CD4-positive, alpha-beta T cell (primary cell): Measurements from ENCODE around the gene GPA33. TPM values are rescaled to one million over a fixed set of nuclear protein-coding genes. Genes with fewer than 3 reads are reported as not detected.

ENCODE experiments used
- ATAC-seq: fragments of 200-7000 bp; cut with Tn5 transposase; one replicate; pipeline ENCODE4 v1.10.0; 2022; ENCODE audit warnings: mild to moderate bottlenecking; ENCODE audit not compliant: poor library complexity
- CTCF ChIA-PET: fragments of 350-600 bp; sonication (Branson Sonifier 250); formaldehyde crosslinking; loops from one replicate; lab custom pipeline; 2021; ENCODE audit warnings: antibody characterized with exemption, inconsistent platforms; lab: Charles Lee
- POLR2A ChIA-PET: fragments of 350-600 bp; sonication (Branson Sonifier 250); formaldehyde crosslinking; loops from one replicate; lab custom pipeline; 2021; ENCODE audit warnings: antibody characterized with exemption, inconsistent platforms; lab: Charles Lee
- DNase-seq, 14 experiments: peaks; one replicate each; pipeline ENCODE4 v3.0.0-alpha.2; 2013 to 2020; ENCODE audit warnings: mixed read lengths in 2 of 14
- H3K27ac ChIP-seq, 2 donors: one replicate each; pipeline versions ENCODE4 v1.5.1 to v1.7.0; 2013; ENCODE audit warnings: low read length in 2 of 2, low read depth in 1 of 2, mild to moderate bottlenecking in 1 of 2
- H3K27me3 ChIP-seq, 2 experiments: 1 replicate in 1 of 2; 2 replicates in 1 of 2; pipeline versions ENCODE4 v1.6.1 to v1.7.0; 2013; ENCODE audit warnings: low read length in 2 of 2, control low read depth in 1 of 2, mild to moderate bottlenecking in 1 of 2, moderate library complexity in 1 of 2; ENCODE audit not compliant: insufficient read depth in 2 of 2, control insufficient read depth in 1 of 2
- H3K36me3 ChIP-seq: one replicate; pipeline ENCODE4 v1.6.1; 2013; ENCODE audit warnings: low read length, control low read depth; ENCODE audit not compliant: insufficient read depth
- H3K4me1 ChIP-seq: one replicate; pipeline ENCODE4 v1.6.1; 2013; ENCODE audit warnings: low read length, control low read depth; ENCODE audit not compliant: insufficient read depth
- H3K4me3 ChIP-seq: one replicate; pipeline ENCODE4 v1.5.1; 2013; ENCODE audit warnings: mild to moderate bottlenecking, low read length, moderate library complexity
- H3K9me3 ChIP-seq, 2 experiments: 1 replicate in 1 of 2; 2 replicates in 1 of 2; pipeline versions ENCODE4 v1.6.1 to v1.7.0; 2013; ENCODE audit warnings: low read length in 2 of 2, mild to moderate bottlenecking in 2 of 2, control low read depth in 1 of 2, moderate library complexity in 1 of 2; ENCODE audit not compliant: control insufficient read depth in 1 of 2, insufficient read depth in 1 of 2
- H3K27ac Mint-ChIP-seq: one replicate; pipeline ENCODE4 v1.8.0; 2020; ENCODE audit warnings: mixed read lengths
- H3K27me3 Mint-ChIP-seq: one replicate; pipeline ENCODE4 v1.8.0; 2021; ENCODE audit warnings: mixed read lengths
- H3K36me3 Mint-ChIP-seq: one replicate; pipeline ENCODE4 v1.8.0; 2021; ENCODE audit warnings: low read depth, mixed read lengths
- H3K4me1 Mint-ChIP-seq: one replicate; pipeline ENCODE4 v1.8.0; 2021; ENCODE audit warnings: low read depth, mixed read lengths
- H3K4me3 Mint-ChIP-seq: one replicate; pipeline ENCODE4 v1.8.0; 2020; ENCODE audit warnings: mild to moderate bottlenecking, mixed read lengths
- H3K9me3 Mint-ChIP-seq: one replicate; pipeline ENCODE4 v1.8.0; 2020; ENCODE audit warnings: mixed read lengths
- intact Hi-C, 2 experiments: fragments of 100-400 bp; cut with DNase I in 1 of 2; cut with micrococcal nuclease in 1 of 2; formaldehyde crosslinking; loops; one replicate each; pipeline versions ENCODE4 v1.15.1 to v1.9.0; 2023 to 2025; cut with DNase I, micrococcal nuclease
- total RNA-seq, 174 experiments: library from RNA in 2 of 174; stranded (reverse) in 2 of 174; gene quantifications; one replicate each; pipeline ENCODE4 v1.2.3 and lab custom pipeline; 2021 to 2026
- TF ChIP-seq, protein P1 (sequence below): fragments of 200-600 bp; IDR thresholded peaks from one replicate; pipeline ENCODE4 v1.8.0; 2022; ENCODE audit warnings: antibody characterized with exemption, mild to moderate bottlenecking

GPA33 gene
- total RNA-seq, 2 experiments from 2014 or later = 4.8 to 5.0 TPM

DNA sequence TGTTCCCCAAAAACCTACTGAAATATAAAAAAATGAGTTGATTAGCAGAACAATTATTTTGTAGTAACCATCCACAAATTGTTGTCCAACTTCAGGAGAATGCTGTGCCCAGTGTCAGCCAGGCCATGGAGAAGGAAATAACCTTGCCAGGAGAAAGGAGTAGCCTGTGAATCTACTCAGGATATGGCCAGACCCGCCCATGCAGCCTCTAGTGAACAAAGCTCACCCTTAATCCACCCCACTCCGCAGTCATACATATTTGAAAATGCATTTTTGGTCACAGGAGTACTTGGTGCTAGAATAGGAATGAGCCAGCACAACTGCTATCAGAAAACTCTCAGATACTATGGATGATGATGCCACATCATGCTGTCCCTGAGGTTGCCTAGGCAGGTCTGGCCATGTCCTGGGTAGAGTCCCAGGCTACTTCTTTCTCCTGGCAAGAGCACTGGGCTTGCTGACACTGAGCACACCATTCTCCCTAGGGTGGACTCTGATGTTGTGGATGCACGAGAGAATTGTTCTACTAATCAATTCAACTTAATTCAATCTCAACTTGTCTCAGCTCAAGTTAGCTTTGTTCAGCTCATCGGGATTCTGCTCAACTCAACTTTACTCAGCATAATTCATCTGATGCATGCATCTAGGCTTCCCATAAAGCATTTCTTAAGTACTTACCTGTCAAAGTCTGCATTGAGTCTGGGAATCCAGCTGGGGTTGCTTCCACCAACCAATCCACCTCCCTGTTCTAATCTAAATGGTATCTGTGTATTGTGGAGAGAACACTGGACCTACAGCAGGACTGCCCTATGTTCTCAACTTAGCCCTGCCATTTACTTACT, 21.9 kb upstream of the GPA33 start:
- Mint-ChIP-seq H3K4me3 (no peak overlapping the region), H3K9me3 (peaks cover 24% of the 10 kb centered on the region), H3K27me3 (no peaks in the 10 kb centered on the region), H3K4me1 (peaks cover 57% of the 10 kb centered on the region), H3K36me3 (peaks cover 12% of the 10 kb centered on the region), H3K27ac (no peak overlapping the region)
- no peaks in the 10 kb centered on the region for H3K36me3 ChIP-seq
- H3K9me3 ChIP-seq = peaks cover 0 to 3% of the 10 kb centered on the region in 2 experiments
- TF ChIP-seq, protein P1, sequence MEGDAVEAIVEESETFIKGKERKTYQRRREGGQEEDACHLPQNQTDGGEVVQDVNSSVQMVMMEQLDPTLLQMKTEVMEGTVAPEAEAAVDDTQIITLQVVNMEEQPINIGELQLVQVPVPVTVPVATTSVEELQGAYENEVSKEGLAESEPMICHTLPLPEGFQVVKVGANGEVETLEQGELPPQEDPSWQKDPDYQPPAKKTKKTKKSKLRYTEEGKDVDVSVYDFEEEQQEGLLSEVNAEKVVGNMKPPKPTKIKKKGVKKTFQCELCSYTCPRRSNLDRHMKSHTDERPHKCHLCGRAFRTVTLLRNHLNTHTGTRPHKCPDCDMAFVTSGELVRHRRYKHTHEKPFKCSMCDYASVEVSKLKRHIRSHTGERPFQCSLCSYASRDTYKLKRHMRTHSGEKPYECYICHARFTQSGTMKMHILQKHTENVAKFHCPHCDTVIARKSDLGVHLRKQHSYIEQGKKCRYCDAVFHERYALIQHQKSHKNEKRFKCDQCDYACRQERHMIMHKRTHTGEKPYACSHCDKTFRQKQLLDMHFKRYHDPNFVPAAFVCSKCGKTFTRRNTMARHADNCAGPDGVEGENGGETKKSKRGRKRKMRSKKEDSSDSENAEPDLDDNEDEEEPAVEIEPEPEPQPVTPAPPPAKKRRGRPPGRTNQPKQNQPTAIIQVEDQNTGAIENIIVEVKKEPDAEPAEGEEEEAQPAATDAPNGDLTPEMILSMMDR = no peak
- ChIA-PET POLR2A (interaction anchor here (1.6 to 2.1 kb wide), 2 partner anchors 21 to 25 kb away, joined by 3 to 7 read pairs; partner anchors contain the start of gene GPA33), CTCF (no interaction called here)
- no peaks in the 10 kb centered on the region for H3K27me3 ChIP-seq
- peaks cover 19% of the 10 kb centered on the region for H3K4me1 ChIP-seq
- no peak for DNase-seq
- no peak overlapping the region for H3K4me3 ChIP-seq
- ATAC-seq = no peak
- intact Hi-C loops = no loop called here
- H3K27ac ChIP-seq = no peak overlapping the region

DNA sequence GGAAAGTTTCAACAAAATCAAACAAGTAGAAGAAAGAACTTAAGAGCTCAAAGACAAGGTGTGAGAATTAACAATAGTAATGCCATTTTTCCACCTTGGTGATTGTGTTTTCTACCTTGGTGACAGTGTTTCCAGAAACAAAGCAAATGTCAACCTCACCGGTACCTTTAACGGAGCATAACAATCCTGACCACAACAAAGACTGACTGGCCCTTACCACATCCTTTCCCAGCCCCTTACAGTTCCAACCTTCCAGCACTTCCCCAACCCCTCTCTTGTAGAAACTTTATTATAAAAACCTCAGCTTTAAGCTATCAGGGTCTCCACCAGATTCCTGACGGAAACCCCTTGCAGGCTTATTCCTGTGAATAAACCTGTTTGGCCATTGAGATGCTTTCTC, 20.4 kb upstream of the GPA33 start:
- ChIA-PET CTCF (no interaction called here), POLR2A (interaction anchor here (1.3 to 2.9 kb wide), 5 partner anchors 10 to 24 kb away, joined by 3 to 9 read pairs (median 4); partner anchors contain the start of gene GPA33)
- Mint-ChIP-seq H3K27me3 (no peaks in the 10 kb centered on the region), H3K4me3 (peak overlapping the region; percentile 59), H3K27ac (peak overlapping the region; percentile 68), H3K36me3 (peaks cover 12% of the 10 kb centered on the region), H3K4me1 (peaks cover 62% of the 10 kb centered on the region), H3K9me3 (peaks cover 24% of the 10 kb centered on the region)
- Histone ChIP-seq H3K9me3 (peaks cover 0 to 3% of the 10 kb centered on the region in 2 experiments), H3K27me3 (no peaks in the 10 kb centered on the region), H3K27ac (no peak overlapping the region), H3K36me3 (no peaks in the 10 kb centered on the region), H3K4me3 (no peak overlapping the region), H3K4me1 (peaks cover 19% of the 10 kb centered on the region)
- TF ChIP-seq, protein P1 = no peak
- ATAC-seq (peak; percentile 78), DNase-seq (peak in 7 of 14 experiments; percentile 18 to 61 (median 24))
- intact Hi-C loops = no loop called here

DNA sequence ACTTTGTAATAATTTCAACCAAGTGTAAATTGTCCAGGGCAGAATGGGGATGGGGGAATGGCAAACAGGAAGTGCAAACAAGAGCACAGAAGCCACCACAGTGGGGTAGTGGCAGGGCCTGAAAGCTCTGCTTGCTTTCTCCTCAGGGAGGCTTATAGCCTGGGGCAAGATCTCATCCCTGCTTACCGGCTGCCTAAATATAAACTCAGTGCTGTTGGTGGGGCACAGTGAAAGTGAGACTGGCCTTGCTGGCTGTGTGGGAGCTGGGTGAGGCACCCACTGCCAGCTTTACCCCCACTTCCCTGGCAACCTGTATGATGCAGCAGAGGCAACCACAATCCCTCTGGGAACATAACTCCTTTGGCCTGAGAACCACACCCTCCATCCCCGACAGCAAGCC, 18.9 kb upstream of the GPA33 start:
- Histone ChIP-seq H3K4me3 (no peak overlapping the region), H3K9me3 (peaks cover 0 to 3% of the 10 kb centered on the region in 2 experiments), H3K36me3 (no peaks in the 10 kb centered on the region), H3K4me1 (peaks cover 26% of the 10 kb centered on the region), H3K27me3 (no peaks in the 10 kb centered on the region), H3K27ac (no peak overlapping the region)
- DNase-seq (peak in 1 of 14 experiments; percentile 16), ATAC-seq (no peak)
- intact Hi-C loops = no loop called here
- Mint-ChIP-seq H3K9me3 (peaks cover 24% of the 10 kb centered on the region), H3K36me3 (peaks cover 12% of the 10 kb centered on the region), H3K27me3 (no peaks in the 10 kb centered on the region), H3K4me3 (peak overlapping the region; percentile 64), H3K27ac (peak overlapping the region; percentile 43), H3K4me1 (peaks cover 71% of the 10 kb centered on the region)
- POLR2A ChIA-PET = interaction anchor here (0.7 to 2.9 kb wide), 7 partner anchors 12 to 605 kb away, joined by 3 to 9 read pairs (median 6); partner anchors contain the start of genes GPA33 and POU2F1
- CTCF ChIA-PET = interaction anchor here (1.4 kb wide), 1 partner anchor 18 kb away, joined by 4 read pairs; no protein-coding TSS in a partner anchor
- TF ChIP-seq, protein P1 = no peak
